Measurements from ENCODE around the gene FAM118A.

- TF ChIP-seq ZNF507 (tag; conservative IDR thresholded peaks at IDR 0.05) (no peak), FOSL1 (tag; conservative IDR thresholded peaks at IDR 0.05) (no peak), MED1 (CRISPR knock-in tag; IDR thresholded peaks at IDR 0.05; ENCODE audit: borderline replicate concordance) (no peak), ZNF512 (tag; IDR thresholded peaks at IDR 0.05) (no peak), EGR1 (conservative IDR thresholded peaks at IDR 0.05) (no peak), POLR2A (conservative IDR thresholded peaks at IDR 0.05) (no peak), ZNF830 (CRISPR knock-in tag; IDR thresholded peaks at IDR 0.05) (no peak), GTF2F1 (IDR thresholded peaks at IDR 0.05; ENCODE audit: low read depth, low read length) (no peak), MAX (CRISPR knock-in tag; IDR thresholded peaks at IDR 0.05) (no peak)
These were observed 66.3 kb downstream of the FAM118A start for GRCh38 chr22:45376009-45376408.

Measured in K562 (cell line).